NK-92 (cell line): Measurements from ENCODE around the gene GABRB3.

ENCODE experiments used
- DNase-seq: peaks from one replicate; lab custom pipeline; 2025; ENCODE audit not compliant: unreplicated experiment; lab: John Stamatoyannopoulos, UW

GABRB3 gene

GRCh38 chr15:26562336-26562735, 210.5 kb downstream of the GABRB3 start:
- DNase-seq, result no peak

- no peak for DNase-seq
These were observed 211.0 kb downstream of the GABRB3 start for GRCh38 chr15:26561896-26562295.

- DNase-seq, result no peak
These were observed 211.7 kb downstream of the GABRB3 start for GRCh38 chr15:26561130-26561529.

- no peak for DNase-seq
These were observed 217.0 kb downstream of the GABRB3 start for GRCh38 chr15:26555898-26556297.

- DNase-seq, result no peak
These were observed 221.4 kb downstream of the GABRB3 start for GRCh38 chr15:26551473-26551872.

GRCh38 chr15:26550880-26551279, 222.0 kb downstream of the GABRB3 start:
- no peak for DNase-seq

- no peak for DNase-seq
These were observed 235.2 kb downstream of the GABRB3 start for GRCh38 chr15:26537663-26538062.

- no peak for DNase-seq
These were observed 241.4 kb downstream of the GABRB3 start for GRCh38 chr15:26531489-26531888.

- no peak for DNase-seq
These were observed 247.8 kb downstream of the GABRB3 start for GRCh38 chr15:26525096-26525495.

- DNase-seq, result no peak
These were observed 251.1 kb downstream of the GABRB3 start for GRCh38 chr15:26521691-26522198.

GRCh38 chr15:26521130-26521529, 251.7 kb downstream of the GABRB3 start:
- DNase-seq, result no peak

- DNase-seq, result no peak
These were observed 254.0 kb downstream of the GABRB3 start for GRCh38 chr15:26518885-26519284.

GRCh38 chr15:26516102-26516980, 256.5 kb downstream of the GABRB3 start:
- no peak for DNase-seq

- DNase-seq, result no peak
These were observed 268.9 kb downstream of the GABRB3 start for GRCh38 chr15:26504009-26504408.
